ENCODE results near the gene RASGEF1C. TPM values are rescaled to one million over a fixed set of nuclear protein-coding genes. Genes with fewer than 3 reads are reported as not detected.

The RASGEF1C gene
- total and polyA plus RNA-seq, 2 of the 13 experiments (the other 11 are each of a cell fraction or from before 2014, with no cell fraction given): not detected

GRCh38 chr5:180070756-180071530, 138.1 kb downstream of the RASGEF1C start (continued):
- TF ChIP-seq REXO4 (CRISPR knock-in tag; IDR thresholded peaks at IDR 0.05; ENCODE audit: borderline replicate concordance) (0 out of 2 replicates have a peak, but pooled peaks have one; percentile 39), RNF2 (conservative IDR thresholded peaks at IDR 0.05; ENCODE audit: low read depth) (peak; percentile 61; the same call in 1 of the 2 replicates), MXD4 (CRISPR knock-in tag; IDR thresholded peaks at IDR 0.05) (no peak), ZNF660 (CRISPR knock-in tag; IDR thresholded peaks at IDR 0.05; ENCODE audit: borderline replicate concordance, low read depth) (no peak), TBL1XR1 (IDR thresholded peaks at IDR 0.05; ENCODE audit: borderline replicate concordance, low read length, partially characterized antibody) (no peak), ZNF558 (CRISPR knock-in tag; IDR thresholded peaks at IDR 0.05; ENCODE audit: borderline replicate concordance) (0 out of 2 replicates have a peak, but pooled peaks have one; percentile 47), ATRX (CRISPR knock-in tag; IDR thresholded peaks at IDR 0.05; ENCODE audit: borderline replicate concordance) (no peak), FOXM1 (CRISPR knock-in tag; IDR thresholded peaks at IDR 0.05) (no peak), ETV5 (CRISPR knock-in tag; IDR thresholded peaks at IDR 0.05; ENCODE audit: borderline replicate concordance) (no peak), KIAA2018 (CRISPR knock-in tag; IDR thresholded peaks at IDR 0.05; ENCODE audit: borderline replicate concordance) (0 out of 2 replicates have a peak, but pooled peaks have one; percentile 5), ZNF572 (CRISPR knock-in tag; IDR thresholded peaks at IDR 0.05) (no peak), ZNF18 (CRISPR knock-in tag; IDR thresholded peaks at IDR 0.05; ENCODE audit: insufficient replicate concordance) (peak; percentile 9), ZNF891 (CRISPR knock-in tag; IDR thresholded peaks at IDR 0.05) (0 out of 2 replicates have a peak, but pooled peaks have one; percentile 40)
- TF ChIP-seq, protein P1, sequence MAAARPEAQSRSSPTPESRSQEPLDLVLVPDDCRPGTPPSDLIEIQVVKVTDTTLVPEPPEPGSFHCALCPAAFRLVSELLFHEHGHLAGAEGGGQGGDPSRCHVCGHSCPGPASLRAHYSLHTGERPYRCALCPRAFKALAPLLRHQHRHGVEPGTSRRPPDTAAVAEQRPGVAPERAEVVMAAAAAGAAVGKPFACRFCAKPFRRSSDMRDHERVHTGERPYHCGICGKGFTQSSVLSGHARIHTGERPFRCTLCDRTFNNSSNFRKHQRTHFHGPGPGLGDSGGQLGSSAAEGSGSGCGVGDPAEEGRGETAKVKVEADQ (CRISPR knock-in tag; IDR thresholded peaks at IDR 0.05; ENCODE audit: borderline replicate concordance): peak; percentile 7; the same call in 1 of the 2 replicates
- TF ChIP-seq, protein P2, sequence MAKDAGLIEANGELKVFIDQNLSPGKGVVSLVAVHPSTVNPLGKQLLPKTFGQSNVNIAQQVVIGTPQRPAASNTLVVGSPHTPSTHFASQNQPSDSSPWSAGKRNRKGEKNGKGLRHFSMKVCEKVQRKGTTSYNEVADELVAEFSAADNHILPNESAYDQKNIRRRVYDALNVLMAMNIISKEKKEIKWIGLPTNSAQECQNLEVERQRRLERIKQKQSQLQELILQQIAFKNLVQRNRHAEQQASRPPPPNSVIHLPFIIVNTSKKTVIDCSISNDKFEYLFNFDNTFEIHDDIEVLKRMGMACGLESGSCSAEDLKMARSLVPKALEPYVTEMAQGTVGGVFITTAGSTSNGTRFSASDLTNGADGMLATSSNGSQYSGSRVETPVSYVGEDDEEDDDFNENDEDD (CRISPR knock-in tag; IDR thresholded peaks at IDR 0.05; ENCODE audit: borderline replicate concordance): 0 out of 2 replicates have a peak, but pooled peaks have one; percentile 12
